Occipital lobe (tissue), 2 donors: Measurements from ENCODE around the gene FAM219A. TPM values are rescaled to one million over a fixed set of nuclear protein-coding genes. Genes with fewer than 3 reads are reported as not detected.

Experiments
- DNase-seq: peaks from one replicate; lab custom pipeline; 2025; lab: John Stamatoyannopoulos, UW
- total RNA-seq: library from RNA; depleted of rRNA; stranded (reverse); fragments of >200 nt; gene quantifications from one replicate; pipeline ENCODE4 v1.2.3, GENCODE V29; 2014

Gene FAM219A, protein sequence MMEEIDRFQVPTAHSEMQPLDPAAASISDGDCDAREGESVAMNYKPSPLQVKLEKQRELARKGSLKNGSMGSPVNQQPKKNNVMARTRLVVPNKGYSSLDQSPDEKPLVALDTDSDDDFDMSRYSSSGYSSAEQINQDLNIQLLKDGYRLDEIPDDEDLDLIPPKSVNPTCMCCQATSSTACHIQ
- total RNA-seq, result 23.1 TPM

DNA sequence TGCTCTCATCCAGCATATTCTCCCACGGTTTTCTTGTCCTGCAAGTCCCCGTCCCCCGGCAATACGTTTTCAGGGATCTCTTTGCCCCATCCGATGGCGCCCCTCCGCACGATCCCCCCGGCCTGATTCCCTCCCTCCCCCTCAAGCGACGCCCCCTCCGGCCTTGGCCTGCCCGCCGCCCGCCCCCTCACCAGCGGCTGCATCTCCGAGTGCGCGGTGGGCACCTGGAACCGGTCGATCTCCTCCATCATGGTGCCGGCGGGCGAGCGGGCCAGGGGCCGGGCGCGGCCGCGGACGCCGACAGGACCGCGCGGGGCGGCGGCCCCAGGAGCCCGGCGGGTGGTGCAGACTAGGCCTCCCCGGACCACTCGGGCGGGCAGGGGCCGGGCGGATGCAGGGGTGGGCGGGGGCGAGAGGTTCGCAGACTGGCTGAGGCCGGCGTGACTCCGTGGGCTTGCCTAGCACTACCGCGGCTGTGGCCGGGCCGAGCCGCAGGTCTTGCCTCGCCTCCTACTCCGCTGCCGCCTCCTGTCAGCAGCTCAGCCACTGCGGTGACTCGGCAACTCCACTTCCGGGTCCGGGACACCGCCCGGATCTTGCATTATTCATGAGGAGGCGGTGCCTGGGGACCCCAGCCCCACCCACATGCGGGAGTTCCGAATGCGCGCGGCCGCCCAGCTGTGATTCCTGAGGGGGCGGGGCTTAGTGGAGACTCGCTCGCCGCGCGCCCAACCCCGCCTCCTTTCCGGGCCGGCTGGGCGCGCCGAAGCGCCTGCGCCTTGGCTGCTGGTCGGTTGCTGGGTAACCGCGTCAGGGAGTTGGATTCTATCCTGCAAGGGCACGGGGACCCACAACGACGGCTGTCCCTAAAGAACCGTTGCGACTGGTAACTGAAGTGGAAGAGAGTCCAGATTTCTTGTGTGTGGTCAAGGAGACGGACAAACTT, at the start of gene FAM219A, which contains the start of gene DNAI1:
Gene FAM219A, minus strand, starts transcription at position 558 of the 946 bp plus-strand sequence. Its CDS starts 307 bp downstream, at position 251.
Gene DNAI1, plus strand, starts transcription at position 793 of the 946 bp plus-strand sequence. CDS start 201 bp downstream, outside the sequence.
- DNase-seq, result peak; percentile 99

DNA sequence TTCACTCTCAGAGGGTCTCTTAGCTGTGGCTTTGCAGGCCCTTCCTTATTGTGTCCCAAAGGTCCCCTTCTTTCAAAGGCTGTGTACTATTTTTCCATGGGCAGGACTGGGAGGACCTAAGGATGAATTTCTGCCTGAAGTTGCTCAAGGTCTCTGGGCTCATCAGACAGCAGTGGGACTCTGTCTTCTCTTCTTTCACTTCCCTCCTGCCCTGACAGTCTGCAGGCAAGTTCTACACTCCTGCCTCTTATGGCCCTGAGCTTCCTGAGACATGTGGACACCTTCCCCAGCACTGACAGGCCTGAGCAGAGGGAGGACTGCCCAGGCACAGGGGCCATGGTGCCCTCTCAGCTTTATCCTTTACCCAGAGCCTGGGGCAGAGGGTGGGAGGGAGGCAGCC, 49.6 kb upstream of the FAM219A start:
- DNase-seq, result no peak

DNA sequence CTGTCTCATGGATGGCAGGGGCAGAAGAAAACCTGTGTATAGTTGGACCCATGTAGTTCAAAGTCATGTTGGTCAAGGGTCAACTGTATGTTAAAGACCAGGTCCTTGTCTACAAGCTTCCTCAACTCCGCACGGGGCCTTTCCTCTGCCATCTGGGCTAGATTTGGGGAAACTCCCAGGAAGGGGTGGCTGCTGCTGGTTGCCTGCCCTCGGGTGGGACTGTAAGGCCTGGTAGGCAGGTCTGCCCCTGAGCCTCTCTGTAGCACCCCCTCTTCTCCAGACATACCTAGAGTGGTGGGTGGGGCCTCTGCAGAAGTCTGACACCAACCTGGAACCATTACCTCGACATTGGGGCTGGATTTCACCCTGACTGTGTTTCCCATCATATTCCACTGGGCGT, 49.2 kb upstream of the FAM219A start:
- no peak for DNase-seq

DNA sequence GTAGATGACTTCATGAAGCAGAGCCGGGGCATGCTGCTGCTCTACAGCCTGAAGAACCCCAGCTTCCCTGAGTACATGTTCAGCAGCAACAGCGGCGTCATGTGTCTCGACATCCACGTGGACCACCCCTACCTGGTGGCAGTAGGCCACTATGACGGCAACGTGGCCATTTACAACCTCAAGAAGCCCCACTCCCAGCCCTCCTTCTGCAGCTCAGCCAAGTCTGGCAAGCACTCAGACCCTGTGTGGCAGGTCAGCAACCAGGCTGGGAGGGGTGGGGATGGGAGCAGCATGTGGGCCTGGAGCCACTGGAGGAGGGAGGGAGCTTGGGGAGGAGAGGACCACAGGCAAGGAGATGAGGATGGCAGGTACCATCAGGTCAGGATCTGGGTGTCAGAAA, 48.3 kb upstream of the FAM219A start:
- no peak for DNase-seq

DNA sequence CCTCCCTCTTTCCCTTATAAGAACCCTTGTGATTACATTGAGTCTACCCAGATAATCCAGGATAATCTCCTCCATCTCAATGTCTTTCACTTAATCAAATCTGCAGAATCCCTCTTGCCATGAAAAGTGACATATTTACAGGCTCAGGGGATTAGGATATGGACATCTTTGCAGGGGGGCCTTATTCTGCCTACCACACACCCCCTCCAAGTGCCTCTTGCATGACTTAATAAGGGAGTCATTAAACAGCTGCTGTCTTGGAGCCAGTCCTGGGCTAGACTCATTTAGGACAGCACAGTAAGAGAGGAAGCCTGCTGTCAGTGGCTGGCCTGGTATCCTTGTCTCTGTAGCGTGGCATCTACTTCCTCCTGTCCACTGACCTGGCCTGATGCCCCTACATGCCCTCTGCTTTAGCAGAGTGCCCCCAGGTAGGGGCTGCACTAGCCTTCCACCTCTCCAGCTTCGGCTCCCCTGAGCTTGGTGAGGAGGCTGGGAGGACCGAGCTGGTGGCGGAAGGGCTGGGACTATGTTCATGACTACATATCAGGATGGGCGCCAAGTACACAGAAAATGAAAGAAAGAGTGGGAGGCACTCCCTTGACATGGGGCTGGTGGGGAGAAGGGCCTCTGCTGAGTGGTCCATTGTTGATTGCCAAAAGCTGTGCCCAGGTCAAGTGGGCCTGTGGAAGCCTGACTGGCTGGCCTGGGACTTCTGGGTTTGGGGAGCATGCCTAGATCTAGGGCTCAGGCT, 47.2 kb upstream of the FAM219A start:
- DNase-seq, result no peak

DNA sequence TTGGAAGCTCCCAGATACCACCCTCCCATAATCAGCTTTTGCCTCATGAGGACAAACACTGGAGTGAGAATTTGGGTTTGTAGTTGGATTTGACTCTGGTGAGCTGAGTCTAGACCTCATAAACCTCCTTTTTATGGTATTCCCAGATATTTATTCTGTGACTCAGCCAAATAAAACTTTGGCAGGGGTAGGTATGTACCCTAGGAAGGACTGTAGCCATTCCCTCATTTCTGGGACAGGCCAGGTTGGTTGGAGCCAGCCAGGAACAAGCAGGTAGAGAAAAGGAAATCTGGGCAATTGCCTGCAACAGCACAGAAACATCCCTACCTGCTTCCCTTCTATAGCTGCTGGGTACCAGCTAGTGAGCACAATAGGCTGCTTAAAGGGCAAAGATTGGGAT, 45.0 kb upstream of the FAM219A start:
- DNase-seq, result no peak

DNA sequence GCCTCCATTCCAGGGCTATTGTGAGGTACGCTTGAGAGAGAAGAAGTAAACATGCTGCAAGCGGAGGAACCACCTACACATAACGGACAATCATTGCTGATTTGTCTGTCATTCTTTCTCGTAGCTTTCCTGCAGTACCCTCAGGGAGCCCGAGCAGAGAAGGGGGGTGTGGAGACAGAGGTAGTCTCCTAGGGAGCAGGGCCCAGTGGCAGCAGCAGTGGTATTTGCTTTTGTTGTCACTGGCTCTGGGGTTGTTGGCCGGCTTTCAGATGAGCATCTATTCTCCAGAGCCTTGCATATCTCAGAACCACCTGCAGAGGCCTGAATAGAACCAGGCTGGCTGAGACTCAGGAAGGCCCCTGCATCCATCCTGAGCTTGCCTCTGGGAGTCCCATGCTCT, 44.5 kb upstream of the FAM219A start:
- no peak for DNase-seq

DNA sequence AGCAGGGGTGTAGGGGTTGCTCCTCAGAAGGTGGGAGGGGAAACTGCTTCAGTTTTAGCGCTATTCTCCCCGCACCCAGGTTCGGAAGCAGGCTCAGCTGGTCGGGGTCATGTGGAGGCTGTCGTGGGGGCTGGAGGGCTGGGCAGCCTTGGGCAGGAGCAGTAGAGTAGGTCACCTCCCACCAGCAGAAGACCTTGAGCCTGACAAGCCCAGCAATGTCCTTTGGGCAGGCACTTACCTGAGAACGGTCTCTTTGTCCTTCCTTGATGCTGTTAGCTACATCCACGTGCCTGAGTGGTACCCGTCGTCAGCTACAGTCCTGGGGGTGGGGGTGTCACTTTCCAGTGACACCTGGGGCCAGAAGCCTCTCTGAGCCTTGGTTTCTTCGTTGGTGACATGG, 44.1 kb upstream of the FAM219A start:
- DNase-seq, result no peak

DNA sequence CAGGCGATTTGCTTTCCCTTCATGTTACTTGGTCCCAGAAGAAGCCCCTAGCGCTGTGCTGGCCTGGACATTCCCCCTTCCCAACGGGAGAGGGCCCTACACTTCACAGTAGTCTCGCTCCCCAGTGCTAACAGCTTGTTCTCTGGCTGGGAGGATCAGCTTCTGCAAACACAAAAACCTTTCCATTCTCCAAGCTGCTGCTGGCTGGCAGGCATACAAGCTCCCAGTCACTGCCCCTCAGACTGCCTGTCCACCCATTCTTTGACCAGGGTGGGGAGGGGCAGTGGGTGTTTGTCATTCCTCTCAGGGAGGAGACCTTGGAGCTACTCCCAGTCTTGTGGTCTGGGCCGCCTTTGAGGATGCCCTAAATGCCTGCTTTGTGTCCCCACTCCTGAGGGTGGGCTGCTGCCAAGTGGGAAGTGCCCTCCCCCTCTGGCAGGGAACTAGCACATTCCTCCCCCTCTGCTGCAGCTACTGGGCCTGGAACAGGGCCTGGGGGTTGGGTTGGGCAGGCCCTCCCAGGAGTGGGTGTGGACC, 43.6 kb upstream of the FAM219A start:
- peak; percentile 93 for DNase-seq

DNA sequence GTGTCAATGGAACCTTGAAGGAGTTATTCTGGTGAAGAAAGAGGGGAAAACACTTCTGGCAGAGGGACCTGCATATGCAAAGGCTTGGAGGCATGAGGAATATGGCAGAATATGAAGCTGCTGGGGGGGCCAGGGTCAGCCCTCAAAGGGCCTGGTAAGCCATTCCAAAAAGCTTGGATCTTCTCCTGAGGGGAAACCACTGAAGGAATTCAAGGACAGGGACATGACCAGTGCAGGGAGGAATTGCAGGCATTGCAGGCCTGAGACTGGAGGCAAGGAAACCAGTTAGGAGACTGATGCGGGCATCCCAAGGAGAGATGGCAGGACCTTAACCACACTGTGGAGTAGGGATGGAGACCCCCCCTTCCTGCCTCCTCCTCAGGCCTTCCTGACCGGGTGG, 43.0 kb upstream of the FAM219A start:
- no peak for DNase-seq

DNA sequence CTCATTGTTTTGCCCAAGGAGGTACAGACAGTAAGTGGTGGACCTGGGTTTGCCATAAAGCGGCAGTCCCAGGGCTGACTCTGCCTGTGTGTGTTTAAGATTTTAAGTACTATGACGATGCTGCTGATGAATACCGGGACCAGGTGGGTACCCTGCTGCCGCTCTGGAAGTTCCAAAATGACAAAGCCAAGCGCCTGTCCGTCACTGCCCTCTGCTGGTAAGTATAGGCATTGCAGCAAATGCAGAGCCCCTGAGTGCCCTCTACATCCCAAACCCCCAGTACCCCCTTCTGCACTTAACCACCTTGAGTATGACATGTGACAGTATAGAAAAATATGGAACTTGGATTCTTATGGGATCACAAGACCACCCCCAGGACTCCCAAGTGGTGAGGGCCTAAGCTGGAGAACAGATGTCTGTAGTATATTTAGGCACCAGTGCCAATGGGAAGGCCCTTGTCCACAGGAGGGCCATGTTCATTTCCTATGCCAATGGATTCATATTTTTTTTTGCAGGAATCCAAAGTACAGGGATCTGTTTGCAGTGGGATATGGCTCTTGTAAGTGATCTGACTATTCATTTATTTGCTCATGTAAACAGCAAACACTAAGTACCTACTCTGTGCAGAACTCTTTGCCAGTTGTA, 42.4 kb upstream of the FAM219A start:
- DNase-seq, result peak; percentile 25

DNA sequence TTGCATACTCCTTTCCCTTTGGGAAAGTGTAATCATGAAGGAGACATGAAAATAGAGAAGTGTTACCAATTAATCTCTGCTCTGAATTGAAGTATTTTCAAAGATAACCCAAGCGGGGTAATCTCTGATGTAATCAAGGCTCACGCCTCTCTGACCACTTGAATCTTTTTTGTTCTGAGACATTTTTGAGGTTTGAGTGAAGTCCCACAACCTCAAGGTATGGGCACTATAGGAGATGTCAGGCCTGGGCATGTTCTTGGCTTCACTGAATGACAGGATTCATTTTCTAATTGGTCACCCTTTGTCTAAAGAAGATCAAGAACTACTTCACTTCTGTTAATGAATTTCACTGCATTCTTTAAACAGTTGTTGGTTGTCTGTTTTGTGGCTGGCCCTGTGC, 40.7 kb upstream of the FAM219A start:
- no peak for DNase-seq

DNA sequence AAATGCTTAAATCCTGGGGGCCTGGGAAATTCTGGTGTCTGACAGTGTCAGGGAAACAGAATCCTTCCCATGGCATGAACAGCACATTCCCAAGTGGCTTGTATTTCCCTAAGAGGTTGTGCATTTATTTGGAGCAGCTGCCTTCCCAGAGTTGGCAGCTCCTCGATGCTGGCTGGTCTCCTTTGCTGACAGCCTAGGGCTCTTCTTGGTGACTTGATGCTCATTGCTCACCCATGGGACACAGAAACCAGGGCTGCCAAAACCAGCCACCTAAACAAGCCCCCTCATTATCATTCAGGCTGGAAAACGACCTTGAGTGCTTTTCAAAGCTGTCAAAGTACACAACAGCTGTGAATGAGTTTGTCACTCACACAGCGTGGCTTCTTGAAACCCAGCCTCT, 40.2 kb upstream of the FAM219A start:
- no peak for DNase-seq

DNA sequence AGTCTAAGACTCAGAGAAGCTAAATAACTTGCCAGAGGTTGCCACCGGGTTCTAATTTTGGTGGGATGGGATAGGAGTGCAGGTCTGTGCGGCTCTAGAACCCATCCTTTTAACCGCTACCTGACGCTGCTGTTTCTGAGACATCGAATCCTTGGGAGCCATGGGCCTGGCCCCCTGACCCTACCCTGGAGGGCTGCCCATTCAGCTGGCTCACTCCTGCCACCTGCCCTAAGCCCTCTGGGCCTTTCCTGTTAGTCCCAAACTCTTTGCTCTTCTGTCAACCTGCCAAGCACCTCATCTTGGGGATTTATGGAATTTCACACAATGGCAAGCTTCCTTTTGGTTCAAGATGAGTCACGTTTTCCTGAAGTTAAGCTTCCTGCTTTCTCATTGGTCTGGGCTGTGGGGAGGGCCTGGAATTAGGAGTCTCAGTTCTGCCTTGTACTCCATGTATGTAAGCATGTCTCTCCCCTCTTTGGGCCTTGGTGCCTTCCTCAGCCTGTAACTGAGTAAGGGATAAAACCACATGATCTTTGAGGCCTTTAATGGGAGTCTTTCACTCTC, 37.9 kb upstream of the FAM219A start:
- DNase-seq, result no peak

DNA sequence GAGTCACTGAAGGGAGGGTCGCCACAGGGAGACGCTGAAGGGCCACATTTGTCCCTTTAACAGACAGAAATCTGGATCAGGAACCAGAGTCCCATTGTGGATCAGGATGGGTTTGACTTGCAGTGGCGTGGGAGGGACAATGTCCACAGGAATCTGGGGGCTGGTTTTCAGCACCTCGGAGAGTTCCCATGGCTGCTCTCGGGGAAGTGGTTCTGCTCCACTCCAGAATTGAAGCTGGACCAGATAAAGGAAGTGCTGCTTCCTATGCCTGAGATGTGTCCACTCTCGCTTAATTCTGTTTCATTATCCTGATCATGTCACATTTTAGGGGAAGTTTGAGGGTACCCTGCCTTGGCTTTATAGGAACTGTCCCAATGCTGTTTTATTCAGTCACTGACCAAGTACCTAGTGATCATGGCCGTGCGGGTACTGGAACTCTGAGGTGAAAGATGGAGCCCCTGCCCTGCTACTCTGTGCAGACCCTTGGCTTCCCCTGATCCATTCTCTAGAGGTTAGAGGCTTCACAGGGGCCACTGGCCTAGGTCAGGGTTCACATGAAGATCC, 35.7 kb upstream of the FAM219A start:
- DNase-seq, result no peak

DNA sequence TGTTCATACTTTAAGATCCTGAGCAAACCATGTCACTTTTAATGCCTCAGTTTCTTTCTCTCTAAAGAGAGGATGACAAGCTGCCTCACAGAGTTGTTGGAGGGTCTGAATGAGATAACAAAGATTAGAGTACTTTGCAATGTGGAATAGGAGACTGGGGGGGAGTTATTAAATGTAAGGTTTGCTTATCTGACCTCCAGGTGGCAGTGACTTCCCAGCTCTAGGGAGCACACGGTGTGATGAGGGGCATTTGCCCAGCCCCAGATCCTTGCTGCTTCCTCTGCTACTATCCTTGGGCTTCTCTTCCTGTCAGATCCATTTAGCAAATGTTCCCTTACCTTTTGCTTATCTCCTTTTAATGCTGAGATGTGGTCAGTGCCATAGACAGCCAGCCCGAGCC, 33.7 kb upstream of the FAM219A start:
- no peak for DNase-seq

DNA sequence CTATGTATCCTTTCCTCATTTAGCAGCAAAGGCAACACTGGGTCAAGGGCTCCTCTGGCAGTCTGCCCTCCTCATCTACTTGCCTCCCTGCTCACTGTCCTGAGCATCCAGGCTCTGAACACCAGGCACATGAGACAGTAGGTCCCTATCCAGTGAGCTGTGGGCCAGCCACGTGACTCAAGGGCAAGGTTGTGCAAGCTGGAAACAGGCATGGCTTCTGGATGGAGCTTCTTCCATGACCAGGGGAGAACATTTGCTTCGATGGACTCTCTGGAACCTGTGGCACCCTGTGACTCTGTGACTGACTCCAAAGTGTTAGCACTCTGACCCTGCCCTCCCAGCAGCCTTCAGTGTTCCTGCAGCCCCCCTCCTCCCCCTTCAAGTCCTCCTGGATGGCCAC, 33.2 kb upstream of the FAM219A start:
- no peak for DNase-seq

DNA sequence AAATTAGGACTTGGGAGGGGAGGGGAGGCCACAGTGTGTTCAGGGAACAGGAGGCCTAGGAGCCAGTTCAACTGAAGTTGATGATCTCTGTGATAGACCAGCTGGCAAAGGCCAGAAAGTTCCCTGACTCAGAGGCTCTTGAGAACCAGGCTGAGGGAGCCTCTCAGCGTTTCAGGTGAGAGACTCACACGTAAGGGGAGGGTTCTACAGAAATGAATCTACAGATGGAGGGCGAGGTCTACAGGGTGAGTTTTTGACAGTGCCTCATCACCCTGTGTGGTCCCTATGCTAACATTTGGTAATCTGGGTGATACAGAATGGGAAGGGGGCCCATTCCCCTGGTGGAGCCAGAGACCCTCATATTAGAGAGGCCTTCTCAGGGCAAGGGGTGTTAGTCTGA, 32.4 kb upstream of the FAM219A start:
- no peak for DNase-seq

DNA sequence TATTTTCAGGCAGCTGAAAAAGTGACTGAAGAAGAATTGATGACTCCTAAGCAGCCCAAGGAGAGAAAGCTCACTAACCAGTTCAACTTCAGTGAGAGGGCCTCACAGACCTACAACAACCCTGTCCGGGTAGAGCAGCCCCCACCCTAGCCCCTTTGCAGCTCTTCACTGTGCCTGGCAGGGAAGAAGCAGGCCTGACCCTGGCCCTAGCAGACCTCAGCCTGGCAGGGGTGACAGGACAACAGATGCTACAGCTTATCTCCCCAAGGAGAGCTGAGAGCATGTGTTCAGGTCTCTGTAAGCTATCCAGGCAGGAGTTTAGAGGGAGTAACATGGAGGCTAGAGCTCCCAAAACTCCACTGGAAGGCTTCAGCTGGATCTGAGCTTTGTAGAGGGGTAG, 32.0 kb upstream of the FAM219A start:
- no peak for DNase-seq

DNA sequence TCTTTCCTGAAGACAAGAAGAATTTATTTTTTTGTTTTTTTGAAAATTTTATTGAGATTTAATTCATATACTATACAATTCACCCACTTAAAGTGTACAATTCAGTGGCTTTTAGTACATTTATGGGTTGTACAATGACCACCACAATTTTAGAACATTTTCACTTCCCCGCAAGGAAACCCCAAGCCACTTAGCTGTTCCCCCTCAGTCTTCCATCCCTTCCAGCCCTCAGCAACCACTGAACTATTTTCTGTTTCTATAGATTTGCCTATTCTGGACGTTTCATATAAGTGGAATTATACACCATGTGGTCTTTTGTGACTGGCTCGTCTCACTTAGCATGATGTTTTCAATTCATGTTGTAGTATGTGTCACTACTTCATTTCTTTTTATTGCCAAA, 28.2 kb upstream of the FAM219A start:
- no peak for DNase-seq

DNA sequence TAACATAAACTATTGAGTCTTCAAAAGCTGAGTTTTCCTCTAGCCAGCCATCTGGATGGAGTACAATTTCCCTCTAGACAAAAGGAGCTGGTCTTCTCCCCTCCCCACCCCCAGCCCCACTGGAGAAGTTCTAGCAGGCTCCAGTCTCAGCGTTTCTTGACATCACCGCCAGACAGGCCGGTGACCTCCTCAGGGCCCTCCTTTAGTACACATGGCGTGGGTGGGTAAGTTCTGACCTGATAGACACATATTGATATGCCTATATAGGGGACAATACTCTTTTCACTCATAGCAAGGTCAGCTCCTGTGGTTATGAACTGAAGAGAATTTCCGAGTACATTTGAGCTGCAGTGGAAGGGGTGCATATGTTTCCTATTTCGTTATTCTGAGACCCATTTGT, 27.5 kb upstream of the FAM219A start:
- DNase-seq, result no peak
